ENCODE data around the gene ORM2.
"Not testable (repeated sequence)": the region's sequence is repeated elsewhere in the genome, so short reads cannot be mapped to it uniquely, and the experiment has no call there.

ORM2 gene

DNA sequence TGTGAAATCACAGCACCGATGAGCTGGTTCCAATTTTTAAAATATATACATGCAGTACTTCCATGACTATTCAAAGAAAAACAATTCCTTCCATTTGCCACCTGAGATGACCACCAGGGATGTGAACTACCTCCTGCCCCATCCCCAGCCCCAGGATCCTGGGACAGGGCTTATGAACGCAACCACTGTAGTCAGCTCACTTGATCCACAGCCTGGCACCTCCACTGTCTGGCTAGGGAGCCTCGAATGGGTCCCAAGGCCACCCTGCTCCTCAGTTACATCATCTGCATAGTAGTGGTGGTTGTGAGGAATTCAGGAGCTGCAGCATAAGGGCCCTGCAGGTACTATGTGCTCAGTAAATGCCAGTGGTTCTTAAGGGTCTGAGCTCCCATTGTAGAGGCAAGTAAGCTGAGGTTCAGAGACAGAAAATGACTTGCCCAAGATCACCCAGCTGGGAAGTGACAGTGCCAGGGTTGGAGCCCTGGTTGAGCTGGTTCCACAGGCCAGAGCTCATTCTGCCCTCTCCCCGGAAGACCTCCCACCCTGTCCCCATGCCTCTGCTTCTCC is 2.9 kb downstream of the ORM2 start:
- DNase-seq = not testable (repeated sequence)

DNA sequence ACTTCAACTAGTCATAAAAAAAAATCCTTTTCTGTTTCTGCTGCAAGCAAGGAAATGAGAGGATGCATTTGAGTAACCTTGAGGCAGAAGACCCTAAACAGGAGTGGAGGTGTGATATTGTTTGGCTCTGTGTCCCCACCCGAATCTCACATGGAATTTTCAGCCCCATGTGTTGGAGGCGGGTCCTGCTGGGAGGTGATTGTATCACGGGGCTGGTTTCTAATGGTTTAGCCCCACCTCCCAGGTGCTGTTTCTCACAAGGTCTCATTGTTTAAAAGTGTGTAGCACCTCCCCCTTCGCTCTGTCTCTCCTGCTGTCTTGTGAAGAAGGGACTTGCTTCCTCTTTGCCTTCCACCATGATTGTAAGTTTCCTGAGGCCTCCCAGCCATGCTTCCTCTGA is 4.0 kb downstream of the ORM2 start:
- DNase-seq = not testable (repeated sequence)

DNA sequence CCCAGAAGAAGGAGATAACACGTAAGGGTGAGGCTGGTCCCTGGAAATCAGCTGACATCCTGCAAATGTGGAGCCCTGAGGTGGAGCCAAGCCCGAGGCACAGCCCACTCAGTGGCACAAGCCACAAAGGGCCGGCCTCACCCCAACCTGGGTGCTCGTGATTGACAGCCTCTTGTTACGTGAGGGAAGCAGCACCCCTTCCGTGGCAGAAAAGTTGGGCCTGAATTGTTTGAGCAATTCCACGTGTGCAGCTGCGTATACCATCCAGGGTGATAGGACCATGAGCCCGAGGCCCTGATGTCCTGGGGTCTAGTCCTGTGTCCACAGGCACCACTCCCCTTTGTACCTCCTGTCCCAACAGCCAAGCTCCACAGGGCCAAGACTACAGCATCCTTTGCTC is 4.8 kb downstream of the ORM2 start:
- no peak for DNase-seq

DNA sequence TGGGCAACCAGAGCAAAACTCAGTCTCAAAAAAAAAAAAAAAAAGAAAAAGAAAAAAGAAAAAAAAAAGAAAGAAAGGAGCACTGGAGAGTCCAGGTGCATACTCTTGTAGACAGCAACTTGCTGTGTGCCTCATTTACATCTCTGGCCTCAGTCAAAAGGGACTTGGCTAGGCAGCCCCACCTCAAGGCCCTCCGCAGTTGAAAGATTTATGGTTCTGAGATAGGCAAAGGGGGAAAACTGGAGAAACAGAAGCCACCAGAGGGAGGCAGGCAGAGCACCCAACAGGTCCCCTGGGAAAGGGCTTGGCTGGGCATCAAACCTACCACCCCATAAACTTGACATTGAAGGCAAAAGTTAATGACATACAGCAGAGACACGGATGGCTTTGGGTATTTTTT is 6.1 kb downstream of the ORM2 start:
- no peak for DNase-seq

DNA sequence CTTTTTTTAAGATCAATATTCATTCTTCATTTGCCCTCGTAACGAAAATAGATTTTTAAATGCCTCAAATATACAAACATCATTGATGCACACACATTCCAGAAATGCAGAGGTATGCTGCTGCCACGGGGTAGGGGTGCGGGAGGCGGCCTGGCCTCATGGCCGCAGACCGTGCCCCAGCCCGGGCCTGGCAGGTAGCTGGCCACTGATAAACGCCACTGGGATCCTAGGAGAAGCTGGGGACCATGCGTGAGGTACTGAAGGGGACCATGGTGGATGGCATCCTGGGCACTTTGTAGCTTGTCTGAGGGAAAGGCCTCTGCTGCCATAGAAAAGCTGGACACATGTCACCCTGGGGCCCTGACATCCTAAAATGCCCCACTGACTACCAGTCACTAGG is 6.5 kb downstream of the ORM2 start:
- no peak for DNase-seq

DNA sequence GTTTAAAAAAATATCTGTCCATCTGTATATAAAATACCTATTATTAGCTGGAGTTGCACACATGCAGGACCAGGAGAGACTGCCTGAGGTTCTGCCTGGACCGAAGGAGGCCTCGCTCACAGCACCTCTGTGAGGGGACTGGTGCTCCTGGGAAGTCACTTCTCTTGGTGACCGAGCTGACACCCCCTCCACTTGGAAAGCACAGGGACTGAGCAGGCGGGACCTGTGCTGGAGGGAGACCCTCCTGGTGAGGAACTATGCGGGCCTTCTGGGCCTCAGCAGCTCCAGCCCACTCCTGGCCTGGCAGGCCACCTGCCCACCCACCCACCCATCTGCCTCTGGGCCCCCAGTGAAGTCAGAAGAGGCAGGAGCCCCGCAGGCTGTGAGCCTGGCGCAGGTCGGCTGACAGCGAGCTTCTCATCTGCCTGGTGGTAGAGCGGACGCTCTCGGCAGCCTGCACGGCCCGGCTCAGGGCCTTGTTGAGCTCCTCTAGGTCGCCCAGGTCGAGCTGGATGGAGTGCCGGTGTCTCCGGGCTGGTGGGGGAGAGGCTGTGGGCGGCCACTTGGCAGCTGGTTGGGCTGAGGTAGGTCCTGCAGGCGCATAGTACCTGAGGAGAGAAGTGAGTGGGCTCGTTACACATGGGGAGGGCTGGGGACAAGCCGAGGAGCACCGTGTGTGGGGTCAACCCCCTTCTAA is 7.2 kb downstream of the ORM2 start:
- DNase-seq = no peak

DNA sequence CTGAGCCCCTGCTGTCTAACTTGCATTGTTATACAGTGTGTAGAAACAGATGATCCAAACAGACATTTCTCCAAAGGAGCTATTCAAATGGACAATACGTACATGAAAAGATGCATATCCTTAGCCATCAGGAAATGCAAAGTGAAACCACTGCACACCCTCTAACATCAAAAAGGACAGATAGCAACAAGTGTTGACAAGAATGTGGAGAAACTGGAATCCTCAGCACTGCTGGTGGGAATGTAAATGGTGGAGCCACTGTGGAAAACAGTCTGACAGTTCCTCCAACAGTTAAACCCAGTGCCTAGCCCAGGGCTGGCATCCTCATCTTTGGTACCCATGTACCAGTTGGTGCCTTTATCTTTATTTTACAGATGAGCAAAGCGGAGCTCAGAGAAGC is 8.5 kb downstream of the ORM2 start:
- no peak for DNase-seq

DNA sequence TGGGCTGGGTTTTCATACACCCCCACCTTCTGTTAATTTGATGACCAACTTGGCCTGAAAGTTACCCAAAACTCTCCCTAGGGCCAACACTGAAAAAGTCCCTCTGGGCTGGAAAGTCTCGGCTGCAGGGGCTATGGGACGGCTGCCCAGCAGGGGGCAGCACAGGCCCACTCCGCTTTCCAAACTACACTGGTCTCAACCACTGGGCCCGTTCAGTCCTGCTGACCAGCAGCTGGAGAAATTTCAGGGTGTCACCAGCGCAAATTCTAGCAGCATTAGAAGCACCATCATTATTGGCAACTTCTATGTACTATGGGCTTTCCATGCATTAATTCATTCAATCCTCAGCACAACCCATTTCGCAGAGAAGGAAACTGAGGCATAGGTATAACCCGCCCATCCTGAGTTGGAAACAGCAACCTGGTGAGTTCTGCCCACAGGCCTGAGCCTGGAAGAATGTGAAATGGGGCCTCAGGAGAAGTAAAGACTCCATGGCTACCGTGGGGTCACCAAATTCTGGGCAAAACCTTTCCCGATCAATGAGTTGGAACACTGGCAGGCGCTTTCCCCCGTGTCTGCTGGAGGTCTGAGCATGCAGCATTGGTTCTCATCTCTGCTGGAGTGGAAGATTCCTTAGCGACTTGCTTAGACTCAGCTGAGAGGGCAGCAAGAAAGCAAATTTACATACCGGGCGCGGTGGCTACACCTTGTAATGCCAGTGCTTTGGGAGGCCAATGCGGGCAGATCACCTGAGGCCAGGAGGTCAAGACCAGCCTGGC is 9.7 kb downstream of the ORM2 start:
- no peak for DNase-seq

DNA sequence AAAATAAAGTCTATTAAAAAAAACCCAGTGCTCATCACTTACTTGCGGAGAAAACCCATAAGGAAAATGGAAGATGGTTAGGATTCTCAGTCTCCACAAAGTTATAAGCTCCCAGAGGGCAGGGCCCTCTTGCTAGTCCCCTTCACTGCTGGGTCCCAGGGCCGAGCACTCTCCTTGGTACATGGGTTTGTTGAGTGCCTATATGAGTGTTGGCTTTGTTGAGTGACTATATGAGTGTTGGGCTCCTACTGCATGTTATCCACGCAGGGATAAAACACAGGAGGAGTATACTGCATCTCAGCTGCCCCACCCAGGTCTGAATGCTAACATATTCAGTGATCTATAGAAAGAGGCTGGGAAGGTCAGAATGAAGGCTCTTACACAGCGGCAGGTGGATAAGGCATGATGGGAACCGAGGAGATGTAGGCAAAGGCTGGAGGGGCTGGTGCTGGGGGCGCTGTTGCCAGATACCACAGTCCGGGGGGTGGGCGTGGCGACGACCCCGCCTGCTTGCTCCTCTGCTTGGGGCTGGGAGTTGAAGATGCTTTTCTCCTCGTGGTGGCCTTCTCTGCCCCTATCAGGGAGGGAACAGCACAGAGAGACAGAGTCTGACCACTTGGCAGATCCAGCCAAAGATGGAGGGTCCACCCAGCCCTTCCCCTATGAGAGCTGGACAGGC is 11.6 kb downstream of the ORM2 start:
- no peak for DNase-seq

DNA sequence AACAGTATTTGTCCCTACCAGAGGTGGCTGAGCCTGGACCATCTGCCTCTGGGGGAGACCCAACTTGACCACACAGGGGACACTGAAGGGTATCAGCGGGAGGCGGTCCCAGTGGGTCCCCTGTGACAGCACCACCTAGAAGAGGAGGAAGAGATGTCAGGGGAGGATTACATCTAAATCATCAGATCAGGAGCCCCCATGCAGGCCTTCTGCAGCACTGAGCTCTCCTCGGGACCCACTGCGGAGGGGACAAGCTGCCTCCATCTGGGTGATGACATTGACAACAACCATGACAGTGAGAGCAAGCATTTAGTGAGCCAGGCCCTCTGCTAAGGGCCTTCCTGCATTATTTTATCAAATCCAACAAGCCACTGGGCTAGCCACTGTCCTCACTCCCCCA is 12.3 kb downstream of the ORM2 start:
- DNase-seq = no peak

DNA sequence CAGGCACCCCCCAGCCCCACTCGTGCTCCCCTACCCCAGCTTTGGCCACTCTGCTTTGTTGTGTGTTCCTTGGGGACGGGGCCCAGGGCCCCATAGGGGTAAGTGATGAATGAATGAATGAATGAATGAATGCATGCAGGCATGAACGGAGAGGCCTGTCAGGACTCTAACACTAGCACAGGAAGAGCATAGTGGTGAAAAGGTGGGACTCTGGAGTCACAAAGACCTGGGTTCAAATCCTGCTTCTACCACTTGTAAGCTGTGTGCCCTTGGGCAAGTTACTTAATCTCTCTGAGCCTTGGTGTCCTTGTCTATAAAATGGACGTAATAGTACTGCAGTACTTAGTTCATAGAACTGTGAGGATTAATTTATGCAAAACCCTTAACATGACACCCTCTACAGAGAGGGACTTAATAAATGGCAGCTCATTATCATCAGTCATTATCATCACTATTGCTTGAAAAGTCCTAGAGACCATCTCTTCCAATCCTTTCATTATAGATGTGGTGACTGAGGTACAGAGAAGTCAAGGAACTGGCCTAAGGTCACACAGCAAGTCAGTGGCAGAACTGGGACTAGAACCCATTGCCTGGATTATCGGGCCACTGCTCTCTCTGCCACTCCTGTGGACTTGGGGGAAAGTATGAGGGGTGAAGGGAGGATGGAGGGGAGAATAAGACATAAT is 13.2 kb downstream of the ORM2 start:
- no peak for DNase-seq

DNA sequence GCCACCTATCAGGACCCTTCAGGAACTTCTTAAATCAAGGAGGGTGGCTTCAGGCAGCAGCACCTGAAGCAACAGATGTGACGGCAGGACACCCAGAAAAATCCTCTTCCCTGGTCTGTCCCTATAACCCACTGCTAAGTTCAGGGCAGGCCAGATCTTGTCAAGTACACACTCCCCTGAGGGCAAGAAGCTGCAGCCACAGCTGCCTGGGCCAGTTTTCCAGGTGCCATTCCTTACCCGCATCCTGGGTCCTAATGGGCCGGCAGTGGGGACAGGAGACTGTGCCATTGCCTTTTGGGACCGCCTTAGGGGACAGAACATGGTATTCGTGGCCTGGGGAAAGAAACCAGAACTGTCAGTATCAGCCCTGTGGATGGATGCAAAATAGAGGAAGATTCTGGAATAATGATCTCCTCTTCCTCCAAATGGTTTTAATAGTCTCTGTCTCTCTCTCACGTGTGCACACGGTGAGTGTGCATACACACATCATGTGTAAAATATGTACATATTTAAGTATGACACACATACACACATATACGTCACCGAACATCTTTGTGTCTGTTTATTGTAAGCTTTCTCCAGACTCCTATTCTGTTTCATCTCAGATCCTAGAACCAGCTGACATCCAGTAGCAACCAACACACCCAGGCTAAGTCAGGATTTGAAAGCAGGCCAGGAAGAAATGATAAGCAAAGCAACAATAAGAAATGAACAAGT is 14.0 kb downstream of the ORM2 start:
- DNase-seq = no peak

DNA sequence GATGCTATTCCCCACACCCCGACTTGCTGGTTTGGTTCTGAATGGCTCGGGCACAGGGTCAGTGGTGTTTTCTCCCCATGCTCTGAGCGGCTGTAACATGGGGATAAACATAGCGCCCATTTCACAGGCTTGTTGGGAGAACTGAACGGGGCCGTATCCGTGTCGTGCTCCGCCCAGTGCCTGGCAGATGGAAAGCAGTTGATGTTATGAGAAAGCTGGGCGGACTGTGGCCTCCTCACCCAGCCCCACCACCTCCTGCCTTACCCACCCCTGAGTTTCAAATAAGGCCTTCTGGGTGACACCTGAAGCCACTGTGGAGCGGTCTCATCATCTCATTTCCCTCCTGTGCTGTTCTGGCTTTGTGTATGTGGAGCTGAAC is 14.5 kb downstream of the ORM2 start:
- DNase-seq = no peak

DNA sequence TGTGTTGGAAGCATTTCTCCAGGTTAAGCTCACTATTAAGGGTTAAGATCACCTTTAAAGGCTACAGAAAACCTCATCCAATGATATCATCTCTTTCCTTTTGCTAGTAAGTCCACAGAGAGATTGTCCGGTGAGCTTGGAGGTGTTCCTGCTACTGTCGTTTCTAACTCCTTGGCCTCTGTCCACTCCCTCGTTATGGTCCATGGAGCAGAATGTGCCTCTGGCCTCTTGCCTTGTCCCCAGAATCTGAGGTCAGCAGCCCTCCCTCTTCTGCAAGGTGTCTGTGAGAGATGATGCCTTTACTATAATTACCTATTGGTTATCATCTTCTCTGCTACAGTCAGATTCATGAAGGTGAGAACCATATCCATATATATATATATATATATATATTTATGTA is 15.0 kb downstream of the ORM2 start:
- no peak for DNase-seq

DNA sequence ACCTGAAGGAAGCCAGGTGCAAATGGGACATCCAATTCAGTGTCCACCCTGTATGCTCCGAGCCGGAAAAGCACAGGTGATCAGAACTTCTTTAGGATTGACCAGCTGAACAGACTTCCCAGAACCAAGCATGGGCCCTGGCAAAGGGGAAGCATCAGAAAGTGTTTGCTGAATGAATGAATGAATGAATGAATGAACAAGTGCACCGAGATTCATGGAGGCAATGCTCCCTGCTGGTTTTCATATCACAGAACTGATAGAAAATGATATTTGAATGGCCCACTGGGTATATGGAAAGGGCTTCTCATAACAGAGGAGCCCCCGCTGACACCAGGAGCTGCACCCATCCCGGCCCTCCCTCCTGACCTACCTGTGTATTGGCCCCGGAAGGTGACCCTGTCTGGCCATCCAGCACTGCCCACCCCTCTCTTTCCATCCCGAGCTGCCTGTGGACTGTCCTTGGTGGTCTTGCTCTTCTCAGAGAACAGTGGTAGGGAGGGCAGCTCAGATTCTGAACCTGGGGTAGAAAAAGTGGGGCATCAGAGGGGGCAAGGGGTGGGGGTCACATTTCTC is 15.9 kb downstream of the ORM2 start:
- DNase-seq = no peak

DNA sequence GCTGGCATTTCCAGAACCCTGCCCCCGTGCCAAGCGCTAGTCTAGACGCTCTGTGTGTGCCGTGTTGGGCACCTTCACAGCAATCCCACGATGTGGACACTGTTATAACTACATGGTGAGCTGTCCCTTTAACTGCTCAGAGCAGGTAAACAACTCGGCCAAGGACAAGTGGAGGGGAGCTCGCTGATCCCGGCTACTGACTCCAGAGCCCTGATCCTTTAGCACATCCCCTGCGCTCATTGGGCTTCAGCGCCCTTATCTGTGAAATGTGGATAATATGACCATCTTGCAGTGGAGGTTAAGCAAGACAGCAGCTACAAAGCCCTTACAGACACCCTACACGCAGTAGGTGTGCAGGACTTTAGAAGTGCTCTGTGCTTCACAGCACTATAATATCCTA is 16.5 kb downstream of the ORM2 start:
- DNase-seq = no peak

DNA sequence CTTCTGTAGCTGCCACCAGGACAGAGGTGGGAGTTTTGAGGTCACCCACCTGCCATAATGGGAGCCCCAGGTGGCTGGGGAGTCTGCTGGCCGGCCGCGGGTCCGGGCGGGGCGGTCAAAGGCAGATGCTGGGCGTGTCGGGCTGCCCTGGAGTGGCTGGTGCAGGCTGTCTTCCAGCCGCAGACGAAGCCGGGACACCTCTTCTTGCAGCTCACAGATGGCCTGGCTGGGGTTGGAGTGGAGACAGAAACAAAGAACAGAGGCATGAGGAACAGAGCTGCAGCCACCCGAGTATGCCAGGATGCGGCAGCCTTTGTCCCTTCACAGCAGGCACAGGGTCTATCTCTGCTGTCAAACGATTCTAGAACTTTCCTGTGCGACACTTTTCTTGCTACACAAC is 18.0 kb downstream of the ORM2 start:
- DNase-seq = no peak

DNA sequence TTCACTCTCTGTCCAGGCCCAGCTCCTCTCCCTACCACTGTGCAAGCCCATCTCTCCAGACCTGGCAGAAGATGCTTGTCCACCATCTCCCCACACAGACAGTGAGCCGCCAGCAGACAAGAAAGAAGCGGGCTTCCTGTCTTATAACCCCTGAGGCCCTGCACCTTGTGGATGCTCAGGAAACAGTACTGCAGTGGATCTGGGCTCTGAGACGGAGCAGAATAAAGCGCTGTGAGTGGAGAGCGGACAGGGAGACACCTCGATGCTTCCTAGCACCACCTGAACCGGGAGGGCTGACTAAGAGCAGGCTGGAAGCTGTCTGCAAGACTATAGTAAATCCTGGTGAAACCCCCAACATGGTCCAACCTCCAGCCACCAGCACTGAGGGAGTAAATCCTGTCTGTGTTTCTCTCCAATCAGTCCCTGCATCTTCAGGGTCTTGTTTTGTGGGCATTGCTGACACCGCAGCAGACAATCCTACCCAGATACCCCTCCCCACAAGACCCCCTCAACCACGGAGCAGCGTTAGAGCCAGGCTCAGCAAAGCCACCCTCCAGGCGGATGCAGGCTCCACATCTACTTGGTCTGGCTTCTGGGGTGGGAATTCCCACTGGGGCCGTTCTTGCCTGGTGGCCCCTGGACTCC is 18.7 kb downstream of the ORM2 start:
- DNase-seq = no peak

DNA sequence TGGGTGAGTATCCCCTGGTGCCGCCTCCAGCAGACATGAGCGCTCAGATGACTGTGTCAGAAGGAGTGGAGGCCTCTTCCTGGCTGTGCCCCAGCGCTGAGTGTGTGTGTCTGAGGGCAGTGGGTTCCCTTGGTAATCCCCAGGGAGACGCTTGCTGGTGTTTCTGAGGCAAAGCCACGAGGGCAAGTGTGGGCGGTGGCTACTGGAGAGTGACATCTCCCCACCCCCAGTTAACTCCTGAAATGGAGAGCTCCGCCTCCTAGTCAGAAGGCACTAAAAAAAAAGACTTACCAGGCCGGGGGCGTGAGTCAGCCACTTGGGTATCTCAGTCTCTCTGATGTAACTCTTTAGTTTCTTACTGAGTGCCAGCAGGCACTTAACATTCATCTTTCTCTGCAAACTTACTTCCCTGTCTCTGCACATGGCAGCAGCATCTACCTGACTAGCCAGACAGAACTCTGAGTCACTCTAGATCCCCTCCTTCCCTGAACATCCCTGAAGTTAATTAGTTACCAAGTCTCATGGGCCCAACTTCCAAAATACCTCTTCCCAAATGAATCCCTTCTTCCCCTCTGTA is 19.3 kb downstream of the ORM2 start:
- peak; percentile 30 for DNase-seq

DNA sequence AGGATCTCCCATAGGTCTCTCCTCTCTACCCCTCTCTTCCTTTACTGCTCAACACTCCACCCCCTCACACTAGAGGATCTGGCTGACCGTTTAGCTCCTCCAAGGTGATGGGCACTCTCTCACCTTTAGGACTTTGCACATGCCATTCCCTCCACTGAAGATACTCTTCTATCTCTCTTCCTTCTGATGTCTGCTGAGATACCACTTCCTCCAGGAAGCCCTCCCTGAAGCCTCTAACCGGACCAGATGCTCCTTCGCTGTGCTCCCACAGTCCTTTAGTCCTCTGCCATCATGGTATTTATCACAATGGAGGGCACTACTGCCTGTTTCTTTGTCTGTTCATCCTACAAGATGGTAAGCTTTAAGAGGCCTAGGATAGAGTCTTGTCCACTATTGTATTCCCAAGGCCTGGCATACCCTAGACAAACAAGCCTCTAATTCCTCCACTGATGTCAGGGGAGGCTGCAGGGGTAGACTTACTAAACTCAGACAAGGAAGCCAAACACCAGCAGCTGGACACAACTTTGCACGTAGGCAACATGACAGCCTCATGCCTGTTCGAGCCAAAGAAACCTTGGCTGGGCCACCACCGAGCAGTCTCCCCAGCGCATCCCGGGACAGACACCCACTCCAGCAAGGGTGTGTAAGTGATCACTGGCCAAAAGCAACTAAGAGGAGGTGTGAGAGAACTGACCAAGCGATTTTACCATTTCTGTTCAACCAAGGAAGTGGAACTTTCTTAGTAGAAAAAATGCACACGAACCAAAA is 20.2 kb downstream of the ORM2 start:
- DNase-seq = no peak

Measured in DMS 273 treated with DMSO at 0.1 percent for 48 hours (cell line).